HG03575 (cell line): Measurements from ENCODE around the gene RBM28.

ENCODE experiments used
- ATAC-seq: cut with Tn5 transposase; IDR thresholded peaks from one replicate; pipeline ENCODE4 v1.9.1; 2021; ENCODE audit not compliant: unreplicated experiment, insufficient number of reproducible peaks, low FRiP score; ENCODE audit errors: extremely low read depth

RBM28 gene

DNA sequence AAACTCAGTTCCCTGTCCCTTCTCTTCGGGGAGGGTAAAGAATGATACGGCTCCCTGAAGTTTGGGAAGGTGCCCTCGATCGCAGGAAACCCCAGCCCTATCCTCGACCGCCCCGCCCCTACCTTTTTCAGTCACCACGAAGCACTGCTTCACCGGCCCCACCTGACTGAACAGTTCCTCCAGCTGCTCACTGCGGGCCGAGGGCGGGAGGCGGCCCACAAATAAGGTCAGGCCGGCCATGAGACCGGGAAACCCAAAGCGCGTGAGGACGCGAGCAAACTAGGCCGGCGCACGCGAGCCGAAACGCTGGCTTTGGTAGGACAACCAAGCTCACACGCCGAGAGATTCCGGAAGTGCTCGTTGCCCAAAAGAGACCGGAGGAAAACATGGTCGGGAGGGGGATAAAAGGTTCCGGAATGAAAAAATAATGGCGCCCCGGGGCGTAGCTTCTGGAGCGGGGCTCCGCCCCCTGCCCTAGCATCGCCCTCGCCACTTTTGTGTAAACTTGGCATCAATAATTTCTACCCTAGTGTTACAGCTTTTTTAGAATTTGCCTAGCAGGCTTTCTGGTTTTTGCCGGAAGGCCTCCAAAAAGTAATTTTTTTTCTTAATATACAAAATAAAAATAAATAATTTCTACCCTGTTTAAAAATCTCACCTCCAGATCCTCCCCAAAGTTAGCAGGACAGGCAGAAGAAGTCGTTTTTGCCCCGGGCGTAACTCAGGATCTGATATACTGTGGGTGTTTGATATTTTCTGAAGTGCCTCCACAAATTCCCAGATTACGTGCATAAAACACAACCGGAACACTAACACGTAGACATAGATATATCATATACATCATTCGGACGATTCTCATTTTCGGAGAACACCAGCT lies at the start of gene RBM28:
Gene RBM28 (minus strand): TSS at position 355 of the 877 bp plus-strand sequence. CDS start 115 bp downstream, at position 240.
- peak; percentile 58 for ATAC-seq

- no peak for ATAC-seq
These were observed 49.0 kb upstream of the RBM28 start for GRCh38 chr7:128392446-128393327.

DNA sequence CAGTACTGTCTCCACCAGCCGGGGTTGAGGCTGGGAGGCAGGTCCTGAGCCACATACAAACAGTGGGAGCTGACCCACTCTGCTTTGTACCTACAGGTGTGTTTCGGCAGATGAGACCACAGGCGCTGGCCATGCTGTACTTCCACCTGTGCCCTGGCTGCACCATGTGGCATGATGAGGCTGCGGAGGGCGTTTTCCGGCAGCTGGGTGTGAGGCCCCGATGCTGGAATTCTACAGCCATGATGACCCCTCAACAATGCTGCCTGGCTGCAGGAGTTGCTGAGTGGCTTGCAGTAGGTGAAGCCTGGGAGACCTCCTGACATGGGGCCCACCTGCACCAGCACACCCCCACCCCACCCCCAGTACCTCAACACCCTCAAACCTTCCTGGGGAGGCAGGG lies 48.1 kb upstream of the RBM28 start:
- ATAC-seq: no peak

DNA sequence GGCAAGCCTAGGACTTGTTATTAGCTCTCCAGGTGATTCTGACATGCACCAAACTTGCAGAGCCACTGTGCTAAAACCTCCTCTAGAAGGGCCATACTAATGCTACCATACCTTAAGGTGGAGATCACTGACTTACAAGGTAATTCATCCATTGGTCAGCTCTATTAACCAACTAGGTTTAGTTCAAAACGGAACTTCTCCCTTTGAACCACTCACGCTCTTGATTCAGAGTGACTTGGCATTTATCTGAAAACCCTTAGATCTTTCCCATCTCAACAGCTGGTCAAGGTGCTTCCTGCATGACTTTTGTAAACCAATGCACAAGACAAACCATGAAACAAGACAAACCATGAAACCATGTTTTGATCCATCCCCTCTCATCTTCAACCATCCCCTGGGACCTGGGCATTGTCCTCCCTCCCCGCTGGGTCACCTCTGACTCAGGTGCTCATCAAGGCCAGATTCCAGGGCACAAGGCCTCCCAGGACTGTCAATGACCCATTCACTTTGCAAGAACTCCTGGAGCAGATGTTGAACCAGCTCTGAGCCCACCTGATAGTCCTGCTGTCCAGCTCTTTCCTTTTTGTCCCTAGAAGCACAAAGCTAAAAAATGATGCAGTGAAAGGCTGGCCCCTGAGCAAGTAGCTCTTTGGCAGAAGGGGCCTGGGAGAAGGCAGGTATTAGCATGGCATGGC lies 47.3 kb upstream of the RBM28 start:
- no peak for ATAC-seq

- ATAC-seq: no peak
These were observed 46.1 kb upstream of the RBM28 start for GRCh38 chr7:128389618-128390329.

GRCh38 chr7:128389085-128389617 lies 45.4 kb upstream of the RBM28 start:
- ATAC-seq: no peak

DNA sequence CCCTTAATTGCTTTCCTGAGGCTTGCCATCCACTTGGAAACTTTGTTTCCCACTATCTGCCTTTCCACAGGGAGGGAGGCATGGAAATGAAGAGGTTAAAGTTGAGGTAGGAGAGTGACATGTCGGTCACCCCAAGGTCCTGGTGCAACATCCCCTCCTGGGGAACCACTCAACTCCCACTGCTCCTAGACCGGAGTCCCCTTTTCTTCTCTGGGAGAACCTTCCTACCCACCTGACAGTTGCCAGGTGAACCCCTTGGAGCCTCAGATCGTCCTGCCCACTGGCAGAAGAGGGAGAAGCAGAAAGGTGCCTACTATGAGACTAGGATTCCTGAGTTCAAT lies 44.4 kb upstream of the RBM28 start:
- no peak for ATAC-seq

- ATAC-seq: no peak
These were observed 43.8 kb upstream of the RBM28 start for GRCh38 chr7:128387216-128388144.

DNA sequence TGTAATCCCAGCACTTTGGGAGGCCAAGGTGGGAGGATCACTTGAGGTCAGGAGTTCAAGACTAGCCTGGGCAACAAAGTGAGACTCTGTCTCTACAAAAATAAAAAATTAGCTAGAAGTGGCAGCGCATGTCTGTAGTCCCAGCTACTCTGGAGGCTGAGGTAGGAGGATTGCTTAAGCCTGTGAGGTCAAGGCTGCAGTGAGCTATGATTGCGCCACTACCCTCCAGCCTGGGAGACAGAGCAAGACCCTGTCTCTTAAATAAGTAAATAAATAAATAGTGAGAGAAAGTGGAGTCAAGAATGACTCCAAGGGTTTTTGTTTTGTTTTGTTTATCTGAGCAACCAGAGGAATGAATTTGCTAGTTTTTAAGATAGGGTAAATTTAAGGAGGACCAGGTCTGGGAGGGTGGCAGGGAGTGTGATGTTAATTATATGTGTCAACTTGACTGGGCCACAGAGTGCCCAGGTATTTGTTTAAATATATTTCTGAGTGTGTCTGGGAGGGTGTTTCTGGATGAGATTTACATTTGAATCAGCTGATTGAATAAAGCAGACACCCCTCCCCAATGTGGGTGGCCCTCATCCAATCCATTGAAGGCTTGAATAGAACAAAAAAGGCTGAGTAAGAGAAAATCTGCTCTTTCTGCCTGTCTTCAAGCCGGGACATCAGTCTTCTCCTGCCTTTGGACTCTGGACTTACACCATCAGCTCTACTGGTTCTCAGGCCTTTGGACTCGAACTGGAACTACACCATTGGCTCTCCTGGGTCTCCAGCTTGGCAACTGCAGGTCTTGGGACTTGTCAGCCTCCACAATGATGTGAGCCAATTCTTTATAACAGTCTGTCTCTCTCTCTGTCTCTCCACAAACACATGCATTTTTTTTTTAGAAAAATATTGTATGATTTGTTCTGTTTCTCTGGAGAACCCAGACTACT lies 42.5 kb upstream of the RBM28 start:
- ATAC-seq: no peak

DNA sequence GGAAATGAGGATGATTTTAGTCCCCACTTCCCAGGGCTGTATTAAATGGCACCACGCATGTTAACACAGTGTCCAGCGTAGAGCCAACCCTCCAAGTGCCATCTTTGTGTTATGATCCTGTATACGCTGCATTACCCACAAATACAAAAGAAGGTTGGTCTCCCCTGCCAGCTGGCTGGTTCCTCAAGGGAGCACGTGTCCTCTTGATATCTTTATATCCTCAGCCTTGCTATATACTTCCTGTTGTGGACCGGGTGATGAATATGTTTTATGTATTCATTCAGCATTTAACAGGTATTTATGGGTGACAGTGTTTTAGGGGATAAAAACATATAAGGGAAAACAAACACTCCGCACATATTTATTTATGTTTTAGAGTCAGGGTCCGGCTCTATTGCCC lies 41.0 kb upstream of the RBM28 start:
- no peak for ATAC-seq

DNA sequence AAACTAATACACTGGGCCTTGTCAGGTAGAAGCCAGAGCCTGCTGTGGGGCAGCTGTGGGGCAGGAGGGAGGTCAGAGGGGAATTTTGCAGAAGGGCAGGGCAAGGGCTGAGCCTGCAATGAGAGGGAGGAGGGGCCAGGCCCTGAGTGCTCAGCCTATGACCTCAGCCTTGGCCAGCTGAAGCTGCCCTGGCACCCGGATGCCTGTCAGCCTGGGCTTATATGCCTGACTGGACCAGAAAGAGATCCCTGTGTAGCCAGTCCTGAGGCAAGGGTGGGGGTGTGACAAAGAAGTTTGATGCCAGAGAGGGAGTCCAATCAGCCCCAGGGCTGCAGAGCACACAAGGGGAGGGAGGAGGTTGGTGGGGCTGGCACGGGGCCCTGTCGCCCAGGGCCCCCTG lies 40.1 kb upstream of the RBM28 start:
- no peak for ATAC-seq

DNA sequence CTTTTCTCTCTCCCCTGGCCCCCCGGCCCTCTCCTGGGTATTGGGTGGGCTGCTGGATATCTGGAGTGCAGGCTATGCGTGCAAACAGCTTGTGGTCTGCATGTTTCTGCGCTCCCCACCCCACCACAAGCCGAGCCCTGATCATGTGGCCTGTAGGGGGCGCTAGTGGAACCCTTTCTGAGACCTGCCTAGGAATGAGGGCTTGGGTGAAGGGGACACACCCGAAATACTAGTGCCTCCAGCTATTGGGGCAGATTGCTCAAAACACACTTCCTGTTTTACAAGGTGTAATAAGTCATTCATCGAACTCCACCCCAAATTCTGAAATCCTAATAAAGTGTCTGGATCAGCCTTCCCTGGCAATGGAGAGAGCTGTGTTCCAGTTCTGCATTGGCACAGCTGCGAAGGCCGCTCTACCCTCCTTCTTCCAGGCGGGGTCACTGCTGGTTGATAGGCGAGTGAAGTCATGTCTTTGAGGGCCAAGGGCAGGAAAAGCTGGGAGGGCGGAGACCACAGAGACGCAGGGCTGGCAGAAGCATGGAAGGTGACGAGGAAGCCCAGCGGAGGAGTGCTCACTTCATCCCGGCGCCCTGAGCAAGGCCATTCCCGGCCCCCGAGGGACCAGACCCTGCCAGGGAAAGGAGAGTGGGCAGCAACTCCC lies 37.6 kb upstream of the RBM28 start:
- ATAC-seq: no peak

DNA sequence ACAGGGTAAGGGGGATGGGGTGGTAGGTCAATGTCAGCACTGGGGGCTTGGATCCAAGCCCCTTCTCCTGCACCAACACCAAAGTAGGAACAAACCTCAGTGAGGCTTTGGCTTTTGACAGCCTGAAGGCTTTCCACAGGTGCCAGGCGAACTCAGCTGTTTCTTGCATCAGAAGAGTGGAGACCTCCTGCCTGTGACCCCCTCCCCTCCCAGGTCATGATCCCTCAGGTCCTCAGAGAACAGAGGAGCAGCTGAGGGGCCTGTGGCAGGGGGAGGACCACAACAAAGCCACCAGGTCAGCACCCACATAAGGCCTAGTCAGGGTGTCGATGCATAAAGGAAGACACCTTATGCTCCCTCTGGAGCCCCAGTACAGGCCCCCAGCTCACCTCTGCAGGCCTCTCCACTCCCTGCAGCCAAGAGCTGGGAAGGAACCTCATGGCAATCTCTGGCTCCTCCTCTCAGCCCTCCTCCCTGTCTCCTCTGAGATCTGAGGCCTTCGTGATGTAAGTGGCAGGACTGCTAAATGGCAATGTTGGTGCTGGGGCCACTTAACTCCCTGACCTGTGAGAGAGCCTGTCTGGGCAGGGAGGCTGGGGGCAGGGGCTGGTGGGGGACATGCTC lies 36.9 kb upstream of the RBM28 start:
- no peak for ATAC-seq

DNA sequence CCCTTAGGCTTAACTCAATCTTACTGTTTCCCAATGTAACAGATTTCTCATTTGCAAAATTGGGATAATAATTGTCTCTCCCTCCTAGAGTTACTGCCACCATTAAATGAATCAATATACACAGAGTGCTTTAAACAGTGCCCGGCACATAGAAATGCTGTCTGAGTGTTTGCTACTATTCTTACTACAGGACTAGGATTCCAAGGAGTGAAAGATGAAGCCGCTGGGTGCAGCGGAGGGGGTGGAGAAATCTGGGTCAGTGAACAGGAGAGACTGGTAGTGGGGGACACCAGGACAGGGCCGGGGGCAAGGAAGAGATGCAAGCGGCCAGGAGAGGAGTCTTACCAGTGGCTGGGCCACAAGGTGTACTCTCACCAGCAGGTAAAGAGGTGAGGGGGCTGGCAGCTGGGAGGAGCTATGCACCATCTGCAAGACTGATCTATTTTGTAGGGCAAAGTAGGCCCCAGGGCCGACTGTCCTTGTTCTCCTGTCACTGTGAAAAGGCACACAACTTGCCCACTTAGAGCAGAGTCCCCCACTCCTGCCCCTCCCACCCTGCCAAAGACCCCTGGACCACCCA lies 36.3 kb upstream of the RBM28 start:
- no peak for ATAC-seq

DNA sequence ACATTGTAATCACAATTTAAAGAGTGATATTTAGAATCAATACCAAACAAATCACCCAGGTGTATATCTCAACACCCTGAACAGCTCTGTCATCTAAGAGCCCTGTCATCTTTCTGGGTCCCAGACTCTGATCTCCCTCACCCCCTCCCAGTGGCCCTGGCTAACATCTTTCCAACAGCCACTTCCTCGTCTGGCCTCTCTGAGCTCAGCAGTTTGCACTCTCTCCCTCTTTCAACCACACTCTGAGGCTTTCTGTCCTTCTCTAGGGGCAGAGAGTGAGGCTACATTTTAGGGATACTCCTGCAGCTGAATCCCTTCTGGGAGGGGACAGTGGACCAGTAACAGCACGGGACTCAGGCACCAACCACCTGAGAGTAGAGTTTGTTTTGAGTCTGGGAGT lies 34.9 kb upstream of the RBM28 start:
- ATAC-seq: no peak

DNA sequence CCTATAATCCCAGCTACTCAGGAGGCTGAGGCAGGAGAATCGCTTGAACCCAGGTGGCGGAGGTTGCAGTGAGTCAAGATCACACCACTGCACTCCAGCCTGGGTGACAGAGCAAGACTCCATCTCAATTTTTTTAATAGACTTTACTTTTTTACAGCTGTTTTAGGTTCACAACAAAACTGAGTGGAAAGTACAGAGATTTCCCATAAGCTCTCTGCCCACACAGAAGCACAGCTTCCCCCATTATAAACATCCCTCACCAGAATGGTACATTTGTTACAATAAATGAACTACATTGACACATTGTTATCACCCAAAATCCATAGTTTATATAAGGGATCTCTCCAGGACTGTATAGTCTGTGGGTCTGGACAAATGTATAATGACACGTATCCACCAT lies 32.4 kb upstream of the RBM28 start:
- ATAC-seq: no peak
